Gastroesophageal sphincter (tissue), 4 donors: Measurements from ENCODE around the gene UBE2B. TPM values are rescaled to one million over a fixed set of nuclear protein-coding genes. Genes with fewer than 3 reads are reported as not detected.

Experiments
- ATAC-seq: fragments of 150-250 bp; one replicate; pipeline ENCODE4 v1.9.1; 2016; ENCODE audit warnings: mild to moderate bottlenecking, moderate library complexity
- H3K27ac ChIP-seq, 4 donors: fragments of 200-600 bp; sonication (generic) in 3 of 4; 1 replicate in 3 of 4; 2 replicates in 1 of 4; pipeline ENCODE4 v1.5.1; 2016 to 2019
- H3K27me3 ChIP-seq: fragments of 200-600 bp; sonication (generic); one replicate; pipeline ENCODE4 v1.5.1; 2019
- H3K36me3 ChIP-seq, 2 donors: fragments of 200-600 bp; sonication (generic); one replicate each; pipeline ENCODE4 v1.5.1; 2019; ENCODE audit warnings: control low read depth in 1 of 2
- H3K4me1 ChIP-seq, 3 donors: fragments of 200-600 bp; sonication (generic); 1 replicate in 2 of 3; 2 replicates in 1 of 3; pipeline ENCODE4 v1.5.1; 2016 to 2019; ENCODE audit warnings: control low read depth in 2 of 3
- H3K4me3 ChIP-seq, 2 donors: fragments of 200-600 bp; sonication (generic); one replicate each; pipeline ENCODE4 v1.5.1; 2019; ENCODE audit warnings: mild to moderate bottlenecking in 1 of 2, moderate library complexity in 1 of 2
- H3K9me3 ChIP-seq, 3 donors: fragments of 200-600 bp; sonication (generic); one replicate each; pipeline ENCODE4 v1.5.1; 2017 to 2019; ENCODE audit warnings: control low read depth in 2 of 3
- CTCF ChIP-seq, 4 experiments: fragments of 200-600 bp in 2 of 4; fragments of 450-650 bp in 2 of 4; sonication (generic) in 1 of 4; IDR thresholded peaks; one replicate each; pipeline ENCODE4 v1.5.1; 2017 to 2019; ENCODE audit warnings: antibody characterized with exemption in 4 of 4, mild to moderate bottlenecking in 2 of 4, moderate library complexity in 2 of 4
- EP300 ChIP-seq: sonication (generic); formaldehyde crosslinking; IDR thresholded peaks from one replicate; pipeline ENCODE4 v1.6.1; 2017; ENCODE audit warnings: antibody characterized with exemption, mild to moderate bottlenecking
- POLR2A ChIP-seq, 2 donors: fragments of 450-650 bp; IDR thresholded peaks; one replicate each; pipeline ENCODE4 v1.6.1; 2017; ENCODE audit warnings: antibody characterized with exemption in 2 of 2, mild to moderate bottlenecking in 2 of 2, moderate library complexity in 1 of 2
- POLR2AphosphoS5 ChIP-seq: sonication (generic); formaldehyde crosslinking; IDR thresholded peaks from one replicate; pipeline ENCODE4 v1.6.1; 2017; ENCODE audit warnings: antibody characterized with exemption
- WGBS, 2 donors: methylation state at CpG; one replicate each; pipeline ENCODE4 v1.1.5; 2018; ENCODE audit warnings: low coverage in 1 of 2; 5-methylcytosine and 5-hydroxymethylcytosine counted together
- total RNA-seq, 4 donors: library from RNA; depleted of rRNA; stranded (reverse); fragments of >200 nt; gene quantifications; one replicate each; pipeline ENCODE4 v1.1.0, GENCODE V29; 2016

The UBE2B gene
- total RNA-seq, 4 donors from 2014 or later = 36.6 to 53.9 (median 44.5) TPM

GRCh38 chr5:134398609-134399155 is 27.3 kb downstream of the UBE2B start:
- ATAC-seq = no peak
- WGBS, 2 donors = 80% methylated on average over 2 of the region's 2 CpGs; no CpG with 5 or more reads in 1 of the 2 donors
- H3K36me3 ChIP-seq = peaks cover 1 to 79% of the 10 kb centered on the region in 2 donors

GRCh38 chr5:134403951-134404350 is 32.6 kb downstream of the UBE2B start:
- H3K4me1 ChIP-seq = peaks cover 0 to under 1% (median 0%) of the 10 kb centered on the region in 3 donors
- H3K4me3 ChIP-seq = no peak overlapping the region
- no peaks in the 10 kb centered on the region for H3K9me3 ChIP-seq
- TF ChIP-seq EP300 (no peak), CTCF (IDR thresholded peaks at IDR 0.05) (no peak), POLR2A (IDR thresholded peaks at IDR 0.05) (no peak), POLR2AphosphoS5 (no peak)
- no peak for ATAC-seq
- no peaks in the 10 kb centered on the region for H3K27me3 ChIP-seq
- H3K36me3 ChIP-seq = peaks cover 0 to 58% of the 10 kb centered on the region in 2 donors
- WGBS, 2 donors = 87 to 94% methylated on average over 5 of the region's 5 CpGs
- H3K27ac ChIP-seq = no peak overlapping the region

More at GRCh38 chr5:134398609-134399155, 27.3 kb downstream of the UBE2B start:
- Histone ChIP-seq H3K27me3 (no peaks in the 10 kb centered on the region), H3K27ac (no peak overlapping the region), H3K9me3 (no peaks in the 10 kb centered on the region), H3K4me3 (no peak overlapping the region), H3K4me1 (no peaks in the 10 kb centered on the region)
- TF ChIP-seq POLR2A (IDR thresholded peaks at IDR 0.05) (no peak), EP300 (no peak), CTCF (IDR thresholded peaks at IDR 0.05) (no peak), POLR2AphosphoS5 (no peak)

- Histone ChIP-seq H3K27ac (no peak overlapping the region), H3K4me1 (peaks cover 0 to 25% (median 9%) of the 10 kb centered on the region in 3 donors), H3K9me3 (no peaks in the 10 kb centered on the region), H3K36me3 (peaks cover 0 to 50% of the 10 kb centered on the region in 2 donors), H3K4me3 (no peak overlapping the region), H3K27me3 (no peaks in the 10 kb centered on the region)
- WGBS, 2 donors = no CpG with 5 or more reads among the region's 1 CpG
- TF ChIP-seq CTCF (IDR thresholded peaks at IDR 0.05) = no peak
- no peak for TF ChIP-seq POLR2A (IDR thresholded peaks at IDR 0.05)
- ATAC-seq = no peak
These were observed 35.0 kb downstream of the UBE2B start for GRCh38 chr5:134406390-134406789.

- ATAC-seq = no peak
- H3K4me3 ChIP-seq = no peak overlapping the region
- no peaks in the 10 kb centered on the region for H3K27me3 ChIP-seq
- H3K27ac ChIP-seq = no peak overlapping the region
- peaks cover 0 to 33% of the 10 kb centered on the region in 2 donors for H3K36me3 ChIP-seq
- no peak for TF ChIP-seq POLR2A (IDR thresholded peaks at IDR 0.05)
- TF ChIP-seq POLR2AphosphoS5 = no peak
- TF ChIP-seq EP300 = no peak
- no peak for TF ChIP-seq CTCF (IDR thresholded peaks at IDR 0.05)
- WGBS, 2 donors = 60 to 80% methylated on average over 4 to 5 of the region's 6 CpGs
- no peaks in the 10 kb centered on the region for H3K9me3 ChIP-seq
- peaks cover 0 to 39% (median 15%) of the 10 kb centered on the region in 3 donors for H3K4me1 ChIP-seq
These were observed 38.0 kb downstream of the UBE2B start for GRCh38 chr5:134409321-134409720.

- WGBS, 2 donors = 40% methylated on average over 2 of the region's 4 CpGs; no CpG with 5 or more reads in 1 of the 2 donors
- no peak for ATAC-seq
- H3K27ac ChIP-seq = peak overlapping the region in 1 of 4 donors; percentile 92
These were observed 39.5 kb downstream of the UBE2B start for GRCh38 chr5:134410822-134411221.

More at GRCh38 chr5:134410822-134411221, 39.5 kb downstream of the UBE2B start:
- Histone ChIP-seq H3K36me3 (peaks cover 0 to 20% of the 10 kb centered on the region in 2 donors), H3K27me3 (no peaks in the 10 kb centered on the region), H3K9me3 (no peaks in the 10 kb centered on the region), H3K4me1 (peaks cover 0 to 39% (median 15%) of the 10 kb centered on the region in 3 donors), H3K4me3 (peak overlapping the region; percentile 49 to 85)
- no peak for TF ChIP-seq CTCF (IDR thresholded peaks at IDR 0.05)
- TF ChIP-seq POLR2AphosphoS5 = no peak
- no peak for TF ChIP-seq EP300
- TF ChIP-seq POLR2A (IDR thresholded peaks at IDR 0.05) = no peak
